ENCODE measurements around the gene CCL28.

- TF ChIP-seq CTCF (conservative IDR thresholded peaks at IDR 0.05; ENCODE audit: low read depth, low read length) (no peak), EZH2phosphoT487 (IDR thresholded peaks at IDR 0.05; ENCODE audit: borderline replicate concordance, low read length) (no peak)
Measured at GRCh38 chr5:43410414-43410813, 1.8 kb downstream of the CCL28 start.

Measured in PC-3 (cell line).